ENCODE measurements around the gene TCF20.

Gene TCF20

GRCh38 chr22:42286205-42286604 is 15.8 kb upstream of the TCF20 start:
- TF ChIP-seq, protein P1, sequence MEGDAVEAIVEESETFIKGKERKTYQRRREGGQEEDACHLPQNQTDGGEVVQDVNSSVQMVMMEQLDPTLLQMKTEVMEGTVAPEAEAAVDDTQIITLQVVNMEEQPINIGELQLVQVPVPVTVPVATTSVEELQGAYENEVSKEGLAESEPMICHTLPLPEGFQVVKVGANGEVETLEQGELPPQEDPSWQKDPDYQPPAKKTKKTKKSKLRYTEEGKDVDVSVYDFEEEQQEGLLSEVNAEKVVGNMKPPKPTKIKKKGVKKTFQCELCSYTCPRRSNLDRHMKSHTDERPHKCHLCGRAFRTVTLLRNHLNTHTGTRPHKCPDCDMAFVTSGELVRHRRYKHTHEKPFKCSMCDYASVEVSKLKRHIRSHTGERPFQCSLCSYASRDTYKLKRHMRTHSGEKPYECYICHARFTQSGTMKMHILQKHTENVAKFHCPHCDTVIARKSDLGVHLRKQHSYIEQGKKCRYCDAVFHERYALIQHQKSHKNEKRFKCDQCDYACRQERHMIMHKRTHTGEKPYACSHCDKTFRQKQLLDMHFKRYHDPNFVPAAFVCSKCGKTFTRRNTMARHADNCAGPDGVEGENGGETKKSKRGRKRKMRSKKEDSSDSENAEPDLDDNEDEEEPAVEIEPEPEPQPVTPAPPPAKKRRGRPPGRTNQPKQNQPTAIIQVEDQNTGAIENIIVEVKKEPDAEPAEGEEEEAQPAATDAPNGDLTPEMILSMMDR (IDR thresholded peaks at IDR 0.05; ENCODE audit: borderline replicate concordance, insufficient read depth, low read depth, low read length): no peak

DNA sequence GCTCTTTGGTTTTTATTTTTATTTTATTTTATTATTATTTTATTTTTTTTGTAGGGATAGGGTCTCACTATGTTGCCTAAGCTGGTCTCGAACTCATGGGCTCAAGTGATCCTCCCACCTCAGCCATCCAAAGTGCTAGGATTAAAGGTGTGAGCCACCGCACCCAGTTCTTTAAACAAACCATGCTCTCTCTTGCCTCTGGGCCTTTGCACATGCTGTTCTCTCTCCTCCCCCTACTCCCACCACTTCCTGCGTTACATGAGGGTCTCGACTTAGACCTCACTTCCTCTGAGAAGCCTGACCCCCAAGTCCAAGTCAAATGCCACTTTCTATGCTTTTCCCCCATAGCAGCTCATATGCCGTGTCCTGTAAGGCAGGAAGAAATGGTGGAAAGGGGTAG is 15.2 kb upstream of the TCF20 start:
- no peak overlapping the region for H3K4me3 ChIP-seq (ENCODE audit: low read depth, low read length)
- TF ChIP-seq, protein P1 (IDR thresholded peaks at IDR 0.05; ENCODE audit: borderline replicate concordance, insufficient read depth, low read depth, low read length): no peak

More at GRCh38 chr22:42286205-42286604, 15.8 kb upstream of the TCF20 start:
- H3K4me3 ChIP-seq (ENCODE audit: low read depth, low read length): no peak overlapping the region

DNA sequence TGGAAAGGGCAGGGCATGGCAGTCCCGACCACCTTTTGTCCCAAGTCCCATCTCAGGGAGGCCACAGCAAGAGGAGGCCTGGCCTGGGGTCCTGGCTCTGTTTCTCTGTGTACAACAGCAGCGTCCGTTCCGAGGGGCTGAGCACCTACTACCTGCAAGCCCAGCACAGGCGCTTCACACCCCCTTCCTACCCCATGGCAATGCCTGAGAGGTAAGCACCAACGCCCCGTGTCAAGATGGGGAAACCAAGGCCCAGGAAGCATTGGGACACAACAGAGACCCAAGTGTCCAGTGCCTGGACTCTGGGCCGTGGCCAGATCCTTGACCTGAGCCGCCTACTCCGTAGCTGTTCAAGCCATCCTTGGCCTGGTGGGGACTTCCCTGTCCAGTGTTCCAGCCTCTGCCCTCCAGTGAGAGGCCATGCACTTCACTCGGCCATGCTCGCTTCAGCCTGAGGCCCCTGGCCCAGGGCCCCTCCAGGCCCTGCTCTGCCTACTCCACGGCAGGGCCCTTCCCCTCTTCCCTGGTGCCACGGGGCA is 14.3 kb upstream of the TCF20 start:
- TF ChIP-seq, protein P1 (IDR thresholded peaks at IDR 0.05; ENCODE audit: borderline replicate concordance, insufficient read depth, low read depth, low read length): no peak
- H3K4me3 ChIP-seq (ENCODE audit: low read depth, low read length): no peak overlapping the region

DNA sequence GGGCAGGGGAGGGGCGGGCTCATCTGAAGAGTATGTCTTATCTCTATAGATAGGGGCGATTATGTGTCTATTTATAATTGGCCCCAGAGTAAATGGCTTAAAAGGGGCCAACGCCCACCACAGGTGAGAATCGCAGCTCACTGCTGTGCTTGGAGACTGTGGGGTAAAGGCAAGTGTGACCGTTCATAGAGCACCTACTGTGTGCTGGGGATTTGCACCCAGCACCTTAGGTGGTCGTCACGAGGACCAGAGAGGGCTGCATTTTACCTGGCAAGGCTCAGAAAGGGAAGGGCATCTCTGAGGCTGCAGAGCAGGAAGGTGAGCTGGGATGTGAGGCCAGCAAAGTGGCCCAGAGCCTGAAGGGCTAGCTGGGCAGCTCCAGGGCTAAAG is 13.7 kb upstream of the TCF20 start:
- no peak overlapping the region for H3K4me3 ChIP-seq (ENCODE audit: low read depth, low read length)
- TF ChIP-seq, protein P1 (IDR thresholded peaks at IDR 0.05; ENCODE audit: borderline replicate concordance, insufficient read depth, low read depth, low read length): no peak

- H3K4me3 ChIP-seq (ENCODE audit: low read depth, low read length): no peak overlapping the region
- TF ChIP-seq, protein P1 (IDR thresholded peaks at IDR 0.05; ENCODE audit: borderline replicate concordance, insufficient read depth, low read depth, low read length): no peak
These were observed 13.1 kb upstream of the TCF20 start for GRCh38 chr22:42283278-42284201.

DNA sequence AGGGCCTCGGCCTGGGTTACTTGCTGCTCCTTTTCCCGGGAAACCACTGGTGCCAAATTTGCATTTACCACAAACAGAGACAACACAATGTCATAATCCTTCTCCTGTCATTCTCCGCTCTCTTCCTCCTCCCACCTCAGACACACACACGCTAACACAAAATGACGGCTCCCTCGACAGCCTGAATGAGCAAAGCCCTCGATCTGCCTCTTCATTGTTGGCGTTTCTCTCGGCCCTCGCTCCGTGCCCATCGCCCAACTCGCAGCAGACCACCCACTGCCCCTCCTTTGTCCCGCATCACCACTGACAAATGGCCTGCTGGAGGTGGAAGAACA is 12.5 kb upstream of the TCF20 start:
- H3K4me3 ChIP-seq (ENCODE audit: low read depth, low read length): no peak overlapping the region
- TF ChIP-seq, protein P1 (IDR thresholded peaks at IDR 0.05; ENCODE audit: borderline replicate concordance, insufficient read depth, low read depth, low read length): no peak

All from GM12875 (cell line).